Spleen (tissue), 7 donors: ENCODE results near the gene SBSN.

Experiments
- POLR2A ChIP-seq, 3 donors: fragments of 450-650 bp; IDR thresholded peaks; one replicate each; pipeline ENCODE4 v1.5.1; 2017; ENCODE audit warnings: antibody characterized with exemption in 3 of 3, mild to moderate bottlenecking in 1 of 3
- TF ChIP-seq, protein P1 (sequence below), 11 experiments: fragments of 200-600 bp in 7 of 11; fragments of 450-650 bp in 4 of 11; sonication (generic) in 4 of 11; IDR thresholded peaks in 8 of 11; conservative IDR thresholded peaks in 3 of 11; 1 replicate in 7 of 11; 2 replicates in 4 of 11; pipeline versions ENCODE4 v1.4.0 to v1.8.0; 2016 to 2021; ENCODE audit warnings: antibody characterized with exemption in 11 of 11, inconsistent platforms in 4 of 11, mild to moderate bottlenecking in 1 of 11
- donor health status: DM: no; HTN: no; CAD: no; lungs with moderate emphysema.
- donor health status: DM: no; HTN: no; CAD: no.
- donor health status: DM: no; HTN: no; CAD: no.

GRCh38 chr19:35562776-35563175, 34.7 kb upstream of the SBSN start:
- TF ChIP-seq, protein P1, sequence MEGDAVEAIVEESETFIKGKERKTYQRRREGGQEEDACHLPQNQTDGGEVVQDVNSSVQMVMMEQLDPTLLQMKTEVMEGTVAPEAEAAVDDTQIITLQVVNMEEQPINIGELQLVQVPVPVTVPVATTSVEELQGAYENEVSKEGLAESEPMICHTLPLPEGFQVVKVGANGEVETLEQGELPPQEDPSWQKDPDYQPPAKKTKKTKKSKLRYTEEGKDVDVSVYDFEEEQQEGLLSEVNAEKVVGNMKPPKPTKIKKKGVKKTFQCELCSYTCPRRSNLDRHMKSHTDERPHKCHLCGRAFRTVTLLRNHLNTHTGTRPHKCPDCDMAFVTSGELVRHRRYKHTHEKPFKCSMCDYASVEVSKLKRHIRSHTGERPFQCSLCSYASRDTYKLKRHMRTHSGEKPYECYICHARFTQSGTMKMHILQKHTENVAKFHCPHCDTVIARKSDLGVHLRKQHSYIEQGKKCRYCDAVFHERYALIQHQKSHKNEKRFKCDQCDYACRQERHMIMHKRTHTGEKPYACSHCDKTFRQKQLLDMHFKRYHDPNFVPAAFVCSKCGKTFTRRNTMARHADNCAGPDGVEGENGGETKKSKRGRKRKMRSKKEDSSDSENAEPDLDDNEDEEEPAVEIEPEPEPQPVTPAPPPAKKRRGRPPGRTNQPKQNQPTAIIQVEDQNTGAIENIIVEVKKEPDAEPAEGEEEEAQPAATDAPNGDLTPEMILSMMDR (IDR thresholded peaks at IDR 0.05 in 8 of 11, conservative IDR thresholded peaks at IDR 0.05 in 3 of 11), result no peak
- no peak for TF ChIP-seq POLR2A (IDR thresholded peaks at IDR 0.05)
